GM08714 (cell line): ENCODE measurements around the gene DCAF4L1.

ENCODE experiments used
- H3K4me3 ChIP-seq: fragments of 200-500 bp; sonication (Bioruptor generic); 2 replicates; pipeline ENCODE4 v1.5.1; 2014; ENCODE audit warnings: mild to moderate bottlenecking, low read length, inconsistent platforms
- ZNF274 ChIP-seq: IDR thresholded peaks from 2 replicates; pipeline ENCODE4 v1.6.1; 2012; ENCODE audit warnings: mild to moderate bottlenecking, low read depth, low read length

Gene DCAF4L1

GRCh38 chr4:41967392-41967791 is 14.2 kb upstream of the DCAF4L1 start:
- no peak for TF ChIP-seq ZNF274
- no peak overlapping the region for H3K4me3 ChIP-seq

- H3K4me3 ChIP-seq: no peak overlapping the region
- TF ChIP-seq ZNF274: no peak
Measured at GRCh38 chr4:41969671-41970070, 11.9 kb upstream of the DCAF4L1 start.

GRCh38 chr4:41975341-41975740 is 6.2 kb upstream of the DCAF4L1 start:
- TF ChIP-seq ZNF274: no peak
- no peak overlapping the region for H3K4me3 ChIP-seq

GRCh38 chr4:41976775-41977516 is 4.6 kb upstream of the DCAF4L1 start:
- TF ChIP-seq ZNF274: no peak
- H3K4me3 ChIP-seq: no peak overlapping the region

- no peak overlapping the region for H3K4me3 ChIP-seq
- no peak for TF ChIP-seq ZNF274
Measured at GRCh38 chr4:41977709-41978108, 3.8 kb upstream of the DCAF4L1 start.

- no peak for TF ChIP-seq ZNF274
- no peak overlapping the region for H3K4me3 ChIP-seq
Measured at GRCh38 chr4:41982716-41983115, 1.2 kb downstream of the DCAF4L1 start.

GRCh38 chr4:41985151-41985550 is 3.6 kb downstream of the DCAF4L1 start:
- H3K4me3 ChIP-seq: no peak overlapping the region
- no peak for TF ChIP-seq ZNF274

- H3K4me3 ChIP-seq: peak overlapping the region; percentile 83
- no peak for TF ChIP-seq ZNF274
Measured at GRCh38 chr4:41989994-41990364, 8.4 kb downstream of the DCAF4L1 start.

GRCh38 chr4:41990365-41991111 is 9.0 kb downstream of the DCAF4L1 start, which contains the start of gene SLC30A9:
Gene SLC30A9 (plus strand): TSS chr4:41990530. CDS start chr4:41990652, 122 bp downstream.
- TF ChIP-seq ZNF274: no peak

GRCh38 chr4:41991916-41992767 is 10.6 kb downstream of the DCAF4L1 start:
- H3K4me3 ChIP-seq: peak overlapping the region; percentile 31; the same call in 1 of the 2 replicates

More at GRCh38 chr4:41990365-41991111, 9.0 kb downstream of the DCAF4L1 start, which contains the start of gene SLC30A9:
- H3K4me3 ChIP-seq: peak within 1 kb of the TSS; percentile 83

GRCh38 chr4:41992967-41993857 is 11.7 kb downstream of the DCAF4L1 start:
- TF ChIP-seq ZNF274: no peak

More at GRCh38 chr4:41991916-41992767, 10.6 kb downstream of the DCAF4L1 start:
- no peak for TF ChIP-seq ZNF274

GRCh38 chr4:41994461-41994985 is 13.0 kb downstream of the DCAF4L1 start:
- TF ChIP-seq ZNF274: no peak
- H3K4me3 ChIP-seq: no peak overlapping the region

More at GRCh38 chr4:41992967-41993857, 11.7 kb downstream of the DCAF4L1 start:
- H3K4me3 ChIP-seq: no peak overlapping the region

- no peak overlapping the region for H3K4me3 ChIP-seq
- no peak for TF ChIP-seq ZNF274
Measured at GRCh38 chr4:41998019-41998418, 16.5 kb downstream of the DCAF4L1 start.
